LNCaP clone FGC (cell line): ENCODE data around the gene LRRC8C.

ENCODE experiments used
- DNase-seq: peaks from one replicate; pipeline ENCODE4 v3.0.0-alpha.2; 2011; ENCODE audit warnings: low read depth
- H3K4me3 ChIP-seq: 2 replicates; pipeline ENCODE4 v1.5.1; 2011; ENCODE audit warnings: mild to moderate bottlenecking, low read depth, low read length, control low read depth
- CTCF ChIP-seq: IDR thresholded peaks from 2 replicates; pipeline ENCODE4 v1.5.1; 2012; ENCODE audit warnings: mild to moderate bottlenecking; ENCODE audit not compliant: control insufficient read depth, insufficient read depth; ENCODE audit errors: extremely low read depth

The LRRC8C gene

GRCh38 chr1:89733748-89734147, 100.8 kb downstream of the LRRC8C start:
- TF ChIP-seq CTCF: no peak
- no peak overlapping the region for H3K4me3 ChIP-seq
- DNase-seq: no peak

GRCh38 chr1:89734442-89734841, 101.5 kb downstream of the LRRC8C start:
- TF ChIP-seq CTCF: no peak
- no peak overlapping the region for H3K4me3 ChIP-seq
- no peak for DNase-seq

- DNase-seq: peak; percentile 25
- TF ChIP-seq CTCF: no peak
- no peak overlapping the region for H3K4me3 ChIP-seq
These were observed 102.6 kb downstream of the LRRC8C start for GRCh38 chr1:89735479-89735878.

- DNase-seq: no peak
- no peak for TF ChIP-seq CTCF
- no peak overlapping the region for H3K4me3 ChIP-seq
These were observed 104.2 kb downstream of the LRRC8C start for GRCh38 chr1:89736937-89737733.

- DNase-seq: no peak
- H3K4me3 ChIP-seq: no peak overlapping the region
- no peak for TF ChIP-seq CTCF
These were observed 105.1 kb downstream of the LRRC8C start for GRCh38 chr1:89737985-89738510.

- no peak for TF ChIP-seq CTCF
- H3K4me3 ChIP-seq: no peak overlapping the region
- no peak for DNase-seq
These were observed 106.3 kb downstream of the LRRC8C start for GRCh38 chr1:89739013-89739843.
